ENCODE data around the gene RNASE1.
"Not testable (repeated sequence)": the region's sequence is repeated elsewhere in the genome, so short reads cannot be mapped to it uniquely, and the experiment has no call there.

The RNASE1 gene

GRCh38 chr14:20802341-20803084, at the start of gene RNASE1:
Gene RNASE1 (minus strand): TSS chr14:20802844. CDS start chr14:20802068, 776 bp downstream.
- Histone ChIP-seq H3K4me3 (peak within 1 kb of the TSS in 6 of 7 experiments; percentile 13 to 26 (median 18)), H3K27ac (peak within 1 kb of the TSS in 15 of 21 experiments; percentile 4 to 85 (median 38))

DNA sequence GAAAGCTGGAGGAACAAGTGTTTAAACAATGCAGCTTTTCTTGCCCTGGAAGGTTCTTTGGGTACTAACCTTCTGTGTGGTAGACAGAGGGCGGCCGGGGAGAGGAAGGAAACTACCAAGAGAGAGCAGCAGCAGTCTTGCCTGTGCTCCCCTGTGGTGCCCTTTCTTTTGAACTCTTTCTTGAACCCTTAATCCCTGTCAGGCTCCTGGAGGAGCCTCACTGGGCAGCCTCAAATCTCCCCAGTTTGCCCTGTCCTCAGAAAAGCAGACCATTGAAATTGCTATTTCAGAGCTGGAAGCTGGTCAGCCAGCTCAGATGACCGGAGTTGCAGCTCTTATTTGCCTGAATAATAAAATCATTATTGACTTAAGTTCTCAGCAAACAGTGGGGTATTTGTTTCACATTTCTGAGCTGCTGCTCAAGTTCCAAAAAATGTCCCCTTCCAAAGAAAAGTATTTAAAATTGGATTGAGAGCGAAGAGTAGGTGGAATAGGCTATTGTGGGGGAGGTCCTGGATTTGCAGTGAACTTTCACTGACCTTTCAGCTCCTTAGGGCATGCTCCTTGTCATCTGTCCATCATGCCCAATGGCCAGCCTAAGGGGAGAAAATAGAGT, 46.4 kb upstream of the RNASE1 start:
- H3K4me3 ChIP-seq, result no peak overlapping the region
- peak overlapping the region in 1 of 21 experiments; percentile 39 for H3K27ac ChIP-seq

DNA sequence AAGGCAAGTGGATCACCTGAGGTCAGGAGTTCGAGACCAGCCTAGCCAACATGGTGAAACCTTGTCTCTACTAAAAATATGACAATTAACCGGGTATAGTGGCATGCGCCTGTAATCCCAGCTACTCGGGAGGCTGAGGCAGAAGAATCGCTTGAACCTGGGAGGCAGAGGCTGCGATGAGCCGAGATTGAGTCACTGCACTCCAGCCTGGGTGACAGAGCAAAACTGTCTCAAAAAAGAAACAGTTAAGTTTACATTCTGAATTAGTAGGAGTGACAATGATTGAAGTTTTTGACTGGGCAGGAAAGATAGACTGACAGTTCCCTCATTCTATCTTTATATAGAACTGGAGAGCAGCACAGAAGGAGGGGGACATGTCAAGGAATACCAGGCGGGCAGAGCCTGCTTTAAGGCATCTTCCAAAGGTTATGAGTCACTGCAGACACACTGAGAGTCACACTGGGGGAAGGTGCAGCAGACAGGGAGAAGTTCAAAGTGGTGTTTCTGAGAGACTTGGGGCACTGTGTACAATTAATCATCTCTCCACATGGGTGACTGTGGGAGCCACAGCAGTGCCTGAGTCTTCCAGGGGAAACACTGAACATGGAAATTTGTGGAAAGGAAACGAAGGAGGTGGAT, 45.8 kb upstream of the RNASE1 start:
- Histone ChIP-seq H3K4me3 (no peak overlapping the region), H3K27ac (peak overlapping the region in 2 of 21 experiments; percentile 3 to 39)

- H3K4me3 ChIP-seq, result no peak overlapping the region
- H3K27ac ChIP-seq, result no peak overlapping the region
Observed at GRCh38 chr14:20846560-20846959, 43.9 kb upstream of the RNASE1 start.

DNA sequence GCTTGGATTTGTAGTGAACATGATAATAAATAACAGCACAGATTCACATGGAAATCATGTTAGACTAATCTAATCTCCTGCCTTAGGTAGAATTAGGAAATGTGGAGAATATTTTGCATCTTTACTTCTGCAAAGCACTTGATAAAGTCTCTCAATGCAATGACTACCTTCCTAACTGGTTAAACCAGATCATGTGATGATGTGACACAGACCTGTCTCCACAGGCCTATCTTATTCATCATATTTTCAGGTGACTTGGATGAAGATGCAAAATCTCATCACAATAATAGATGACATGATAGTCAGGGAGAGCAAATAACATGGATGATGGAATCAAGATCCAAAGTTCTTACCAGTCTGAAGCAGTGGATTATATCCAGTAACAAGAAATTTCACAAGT, 38.5 kb upstream of the RNASE1 start:
- Histone ChIP-seq H3K4me3 (no peak overlapping the region), H3K27ac (no peak overlapping the region)

GRCh38 chr14:20837831-20838230, 35.2 kb upstream of the RNASE1 start:
- no peak overlapping the region for H3K27ac ChIP-seq
- no peak overlapping the region for H3K4me3 ChIP-seq

GRCh38 chr14:20836668-20837338, 34.2 kb upstream of the RNASE1 start:
- H3K4me3 ChIP-seq, result no peak overlapping the region
- H3K27ac ChIP-seq, result no peak overlapping the region

DNA sequence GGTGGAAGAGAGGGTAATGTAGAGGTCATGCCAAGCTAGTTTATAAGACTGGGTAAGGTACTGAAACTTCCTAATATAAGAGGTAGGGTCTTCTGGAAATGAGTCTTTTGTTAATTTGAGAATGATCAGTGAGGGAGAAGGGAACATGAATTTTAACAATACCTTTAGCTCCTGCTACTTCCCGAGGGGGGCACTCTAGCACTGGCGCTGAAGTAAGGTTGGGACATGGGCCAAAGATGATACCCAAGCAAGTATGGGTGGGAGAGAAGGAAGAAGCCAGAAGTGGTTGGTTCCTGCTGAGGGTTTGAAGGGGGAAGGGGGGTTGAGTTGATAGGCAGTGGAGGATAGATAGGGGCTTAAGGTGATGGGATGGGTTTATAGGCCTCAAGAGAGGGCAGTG, 32.3 kb upstream of the RNASE1 start:
- Histone ChIP-seq H3K4me3 (no peak overlapping the region), H3K27ac (no peak overlapping the region)

DNA sequence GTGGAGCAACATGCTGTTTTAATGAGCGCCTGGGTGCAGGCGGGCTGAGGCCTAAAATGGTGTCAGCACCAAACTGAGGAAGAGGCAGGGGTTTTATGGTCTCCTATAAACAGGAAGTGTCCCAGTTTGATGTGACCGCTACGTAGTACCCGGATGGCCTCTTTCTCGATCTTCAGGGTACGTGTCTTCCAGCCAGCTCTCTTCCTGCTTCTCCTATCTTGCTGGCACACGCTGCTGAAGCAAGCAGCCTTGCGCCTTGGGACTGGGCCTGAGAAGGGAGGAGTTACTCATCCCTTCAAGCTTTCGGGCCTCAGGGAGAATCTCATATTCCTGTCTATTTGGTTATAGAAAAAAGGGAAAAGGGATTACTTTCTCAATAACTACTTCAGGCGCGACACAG, 28.2 kb upstream of the RNASE1 start:
- Histone ChIP-seq H3K4me3 (no peak overlapping the region), H3K27ac (no peak overlapping the region)

DNA sequence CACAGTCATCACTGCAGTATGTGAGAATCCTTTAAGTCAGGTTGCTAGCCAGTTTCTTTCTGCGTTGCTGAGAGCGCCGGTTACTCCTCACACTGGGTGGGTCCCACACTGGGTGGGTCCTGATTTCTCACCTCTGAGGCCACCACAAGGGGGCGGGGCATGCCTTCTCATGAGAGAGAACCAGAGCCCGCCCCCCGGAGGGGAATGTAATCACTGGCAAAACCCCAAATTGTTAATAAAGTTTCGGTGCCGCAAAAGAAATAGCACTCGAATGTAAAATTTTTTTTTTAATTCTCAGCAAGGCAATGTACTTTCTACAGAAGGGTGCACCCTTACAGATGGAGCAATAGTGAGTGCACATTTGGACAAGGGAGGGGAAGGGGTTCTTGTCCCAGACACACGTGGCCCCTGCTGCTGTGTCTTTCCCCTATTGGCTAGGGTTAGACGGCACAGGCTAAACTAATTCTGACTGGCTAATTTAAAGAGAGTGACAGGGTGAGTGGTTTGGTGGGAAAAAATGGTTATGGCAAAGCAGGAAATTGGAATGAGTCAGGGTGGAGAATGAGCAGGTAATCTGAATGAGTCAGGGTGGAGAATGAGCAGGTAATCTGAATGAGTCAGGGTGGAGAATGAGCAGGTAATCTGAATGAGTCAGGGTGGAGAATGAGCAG, 25.5 kb upstream of the RNASE1 start:
- not testable (repeated sequence) for H3K4me3 ChIP-seq

DNA sequence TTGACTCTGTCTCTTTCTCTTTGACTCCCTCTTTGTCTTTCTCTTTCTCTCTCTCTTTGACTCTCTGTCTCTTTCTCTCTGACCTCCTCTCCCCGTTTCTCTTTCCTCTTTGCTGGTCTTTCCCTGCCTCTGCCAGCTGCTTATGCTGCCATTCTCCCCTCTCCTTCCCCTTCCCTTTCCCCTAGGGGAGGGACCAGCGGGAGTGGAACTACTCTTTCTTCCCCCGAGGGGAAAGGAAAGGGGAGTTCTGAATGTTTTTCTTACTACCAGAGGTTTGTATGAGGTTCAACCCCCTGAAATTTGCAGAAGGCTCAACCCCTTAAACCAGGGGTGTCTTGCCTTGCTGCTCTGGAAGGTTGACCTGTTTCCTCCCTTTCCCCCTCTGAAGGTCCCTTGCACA, 24.7 kb upstream of the RNASE1 start:
- Histone ChIP-seq H3K4me3 (no peak overlapping the region), H3K27ac (peak overlapping the region in 1 of 21 experiments; percentile 7)

More for the DNA sequence above, 25.5 kb upstream of the RNASE1 start:
- not testable (repeated sequence) for H3K27ac ChIP-seq

- H3K27ac ChIP-seq, result peak overlapping the region in 1 of 21 experiments; percentile 7
- H3K4me3 ChIP-seq, result not testable (repeated sequence)
Observed at GRCh38 chr14:20826666-20827065, 24.0 kb upstream of the RNASE1 start.

- Histone ChIP-seq H3K27ac (no peak overlapping the region), H3K4me3 (no peak overlapping the region)
Observed at GRCh38 chr14:20823859-20824258, 21.2 kb upstream of the RNASE1 start.

DNA sequence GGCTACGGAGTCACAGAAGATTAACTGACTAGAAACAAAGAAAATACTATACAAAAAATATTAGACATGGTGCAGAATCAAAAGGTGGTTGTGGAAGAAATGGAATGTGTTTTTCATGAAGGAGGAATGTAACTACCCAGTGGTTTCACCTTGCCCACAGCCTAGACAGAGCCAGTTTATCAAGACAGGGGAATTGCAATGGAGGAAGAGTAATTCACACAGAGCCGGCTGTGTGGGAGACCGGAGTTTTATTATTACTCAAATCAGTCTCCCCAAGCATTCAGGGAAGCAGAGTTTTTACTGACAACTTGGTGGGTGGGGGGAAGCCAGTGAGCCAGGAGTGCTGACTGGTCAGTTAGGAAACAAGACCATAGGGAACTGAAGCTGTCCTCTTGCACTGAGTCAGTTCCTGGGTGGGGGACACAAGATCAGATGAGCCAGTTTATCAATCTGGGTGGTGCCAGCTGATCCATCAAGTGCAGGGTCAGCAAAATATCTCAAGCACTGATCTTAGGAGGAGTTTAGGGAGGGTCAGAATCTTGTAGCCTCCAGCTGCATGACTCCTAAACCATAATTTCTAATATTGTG, 19.0 kb upstream of the RNASE1 start:
- peak overlapping the region in 3 of 21 experiments; percentile 35 to 63 (median 58) for H3K27ac ChIP-seq
- H3K4me3 ChIP-seq, result not testable (repeated sequence)

- peak overlapping the region in 3 of 21 experiments; percentile 35 to 63 (median 58) for H3K27ac ChIP-seq
- H3K4me3 ChIP-seq, result no peak overlapping the region
Observed at GRCh38 chr14:20820063-20820904, 17.6 kb upstream of the RNASE1 start.

DNA sequence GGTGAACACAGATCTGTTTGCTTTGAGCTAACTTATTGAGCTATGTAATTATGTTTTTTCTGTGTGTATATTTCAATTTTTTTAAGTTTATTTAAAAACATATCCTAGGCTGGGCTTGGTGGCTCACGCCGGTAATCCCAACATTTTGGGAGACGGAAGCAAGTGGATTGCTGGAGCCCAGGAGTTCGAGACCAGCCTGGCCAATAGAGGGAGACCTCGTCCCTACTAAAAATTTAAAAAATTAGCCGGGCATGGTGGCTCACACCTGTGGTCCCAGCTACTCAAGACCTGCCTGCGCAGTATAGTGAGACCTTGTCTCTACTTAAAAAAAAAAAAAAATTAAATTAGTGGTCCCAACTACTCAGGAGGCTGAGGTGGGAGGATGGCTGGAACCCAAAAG, 16.2 kb upstream of the RNASE1 start:
- Histone ChIP-seq H3K4me3 (no peak overlapping the region), H3K27ac (no peak overlapping the region)

DNA sequence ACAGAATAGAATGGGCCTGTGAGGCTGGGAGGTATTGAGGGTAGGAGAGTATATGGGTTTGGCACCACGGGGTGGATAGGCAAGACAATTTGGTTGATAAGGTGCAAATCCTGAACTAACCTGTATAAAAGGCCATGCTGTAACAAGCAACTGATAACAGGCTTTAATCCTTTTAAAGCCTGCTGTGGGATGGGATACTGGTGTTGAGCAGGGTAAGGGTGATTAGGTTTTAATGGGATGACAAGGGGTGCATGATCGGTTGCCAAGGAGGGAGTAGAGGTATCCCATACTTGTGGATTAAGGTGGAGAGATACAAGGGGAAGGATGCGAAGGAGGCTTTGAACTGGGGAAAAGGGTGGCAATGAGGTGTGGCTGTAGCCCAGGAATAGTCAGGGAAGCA, 13.3 kb upstream of the RNASE1 start:
- H3K4me3 ChIP-seq, H3K27ac ChIP-seq: not testable (repeated sequence)
